ENCODE results near the gene PSEN1. TPM values are rescaled to one million over a fixed set of nuclear protein-coding genes. Genes with fewer than 3 reads are reported as not detected.

Gene PSEN1
- polyA plus RNA-seq, 1 of the 3 experiments (the other 2 are of a cell fraction) = 9.0 TPM

GRCh38 chr14:73208390-73208789, 72.1 kb downstream of the PSEN1 start:
- CTCF ChIA-PET = interaction anchor here (0.9 to 3.2 kb wide), 2 partner anchors 35 to 264 kb away, joined by 3 to 11 read pairs; no protein-coding TSS in a partner anchor
- H3K4me1 ChIP-seq (ENCODE audit: control insufficient read depth in 1 of 2, insufficient read depth in 2 of 2, low read depth in 1 of 2, low read length in 1 of 2) = 0 out of 4 replicates have a peak, but pooled peaks cover 0 to 8% of the 10 kb centered on the region in 2 experiments
- H2AFZ ChIP-seq (ENCODE audit: low read depth) = no peak overlapping the region
- H3K9me2 ChIP-seq = no peaks in the 10 kb centered on the region
- no peak overlapping the region for H3K4me3 ChIP-seq (ENCODE audit: low read depth in 2 of 2, low read length in 1 of 2)
- DNase-seq = no peak
- H4K20me1 ChIP-seq (ENCODE audit: insufficient read depth) = no peaks in the 10 kb centered on the region
- no peaks in the 10 kb centered on the region for H3K27me3 ChIP-seq (ENCODE audit: insufficient read depth)
- H3F3A ChIP-seq (replicated peaks; ENCODE audit: insufficient read depth) = peaks cover 7% of the 10 kb centered on the region
- WGBS (ENCODE audit: low lambda C conversion rate) = 100% methylated on average over 3 of the region's 3 CpGs
- no peak overlapping the region for H3K9ac ChIP-seq
- H3K27ac ChIP-seq (ENCODE audit: low read depth in 2 of 2, low read length in 1 of 2) = no peak overlapping the region
- POLR2A ChIA-PET = no interaction called here
- no peaks in the 10 kb centered on the region for H3K79me2 ChIP-seq (ENCODE audit: insufficient read depth)
- no peak overlapping the region for H3K4me2 ChIP-seq
- TF ChIP-seq CTCF (IDR thresholded peaks at IDR 0.05) (no peak), GATA2 (CRISPR knock-in tag; IDR thresholded peaks at IDR 0.05) (no peak), TAF1 (IDR thresholded peaks at IDR 0.05; ENCODE audit: borderline replicate concordance, low read depth, low read length) (no peak), SIN3A (IDR thresholded peaks at IDR 0.05; ENCODE audit: borderline replicate concordance, low read depth, low read length) (no peak)
- TF ChIP-seq, protein P1, sequence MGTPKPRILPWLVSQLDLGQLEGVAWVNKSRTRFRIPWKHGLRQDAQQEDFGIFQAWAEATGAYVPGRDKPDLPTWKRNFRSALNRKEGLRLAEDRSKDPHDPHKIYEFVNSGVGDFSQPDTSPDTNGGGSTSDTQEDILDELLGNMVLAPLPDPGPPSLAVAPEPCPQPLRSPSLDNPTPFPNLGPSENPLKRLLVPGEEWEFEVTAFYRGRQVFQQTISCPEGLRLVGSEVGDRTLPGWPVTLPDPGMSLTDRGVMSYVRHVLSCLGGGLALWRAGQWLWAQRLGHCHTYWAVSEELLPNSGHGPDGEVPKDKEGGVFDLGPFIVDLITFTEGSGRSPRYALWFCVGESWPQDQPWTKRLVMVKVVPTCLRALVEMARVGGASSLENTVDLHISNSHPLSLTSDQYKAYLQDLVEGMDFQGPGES (IDR thresholded peaks at IDR 0.05; ENCODE audit: low read depth, low read length) = no peak
- H3K36me3 ChIP-seq (replicated peaks in 1 of 2; ENCODE audit: control insufficient read depth in 1 of 2, insufficient read depth in 2 of 2, low read length in 1 of 2) = peaks cover 68 to 73% of the 10 kb centered on the region in 2 experiments
- H3K9me3 ChIP-seq = no peaks in the 10 kb centered on the region

DNA sequence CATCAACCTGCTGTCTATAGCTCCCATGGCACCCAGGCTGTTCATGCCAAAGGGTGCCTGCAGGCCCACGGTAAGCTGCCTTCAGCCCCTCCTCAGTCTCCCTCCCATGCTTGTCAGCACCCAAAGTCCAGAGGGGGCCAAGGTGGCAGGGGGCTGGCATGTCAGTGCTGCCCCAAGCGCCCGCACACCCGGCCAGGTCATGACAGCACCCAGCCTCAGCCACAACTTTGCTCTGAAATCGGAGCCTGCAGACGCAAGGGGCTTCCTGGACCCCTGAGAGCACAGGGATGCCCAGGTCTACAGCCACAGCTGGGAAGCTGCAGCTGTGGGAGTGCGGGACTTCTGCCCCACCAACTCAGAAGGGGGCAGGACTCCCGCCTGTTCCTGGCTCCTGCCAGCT, 72.5 kb downstream of the PSEN1 start:
- ChIA-PET CTCF (interaction anchor here (0.9 to 3.2 kb wide), 2 partner anchors 36 to 263 kb away, joined by 3 to 11 read pairs; no protein-coding TSS in a partner anchor), POLR2A (no interaction called here)
- no peak overlapping the region for H3K27ac ChIP-seq (ENCODE audit: low read depth in 2 of 2, low read length in 1 of 2)
- no peak overlapping the region for H3K9ac ChIP-seq
- no peaks in the 10 kb centered on the region for H3K79me2 ChIP-seq (ENCODE audit: insufficient read depth)
- 98% methylated on average over 7 of the region's 8 CpGs for WGBS (ENCODE audit: low lambda C conversion rate)
- no peak overlapping the region for H3K4me3 ChIP-seq (ENCODE audit: low read depth in 2 of 2, low read length in 1 of 2)
- no peak overlapping the region for H3K4me2 ChIP-seq
- H3K4me1 ChIP-seq (ENCODE audit: control insufficient read depth in 1 of 2, insufficient read depth in 2 of 2, low read depth in 1 of 2, low read length in 1 of 2) = 0 out of 4 replicates have a peak, but pooled peaks cover 0 to 8% of the 10 kb centered on the region in 2 experiments
- no peaks in the 10 kb centered on the region for H4K20me1 ChIP-seq (ENCODE audit: insufficient read depth)
- H3K9me2 ChIP-seq = no peaks in the 10 kb centered on the region
- H3K36me3 ChIP-seq (replicated peaks in 1 of 2; ENCODE audit: control insufficient read depth in 1 of 2, insufficient read depth in 2 of 2, low read length in 1 of 2) = peaks cover 70 to 77% of the 10 kb centered on the region in 2 experiments
- no peak for DNase-seq
- H3F3A ChIP-seq (replicated peaks; ENCODE audit: insufficient read depth) = peaks cover 7% of the 10 kb centered on the region
- no peak for TF ChIP-seq SIN3A (IDR thresholded peaks at IDR 0.05; ENCODE audit: borderline replicate concordance, low read depth, low read length)
- TF ChIP-seq FOSL2 (IDR thresholded peaks at IDR 0.05; ENCODE audit: borderline replicate concordance, low read depth) = no peak
- TF ChIP-seq, protein P2, sequence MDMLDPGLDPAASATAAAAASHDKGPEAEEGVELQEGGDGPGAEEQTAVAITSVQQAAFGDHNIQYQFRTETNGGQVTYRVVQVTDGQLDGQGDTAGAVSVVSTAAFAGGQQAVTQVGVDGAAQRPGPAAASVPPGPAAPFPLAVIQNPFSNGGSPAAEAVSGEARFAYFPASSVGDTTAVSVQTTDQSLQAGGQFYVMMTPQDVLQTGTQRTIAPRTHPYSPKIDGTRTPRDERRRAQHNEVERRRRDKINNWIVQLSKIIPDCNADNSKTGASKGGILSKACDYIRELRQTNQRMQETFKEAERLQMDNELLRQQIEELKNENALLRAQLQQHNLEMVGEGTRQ (IDR thresholded peaks at IDR 0.05; ENCODE audit: borderline replicate concordance, low read depth, low read length) = no peak
- no peak for TF ChIP-seq FOXJ3 (CRISPR knock-in tag; IDR thresholded peaks at IDR 0.05)
- no peak for TF ChIP-seq NRF1 (IDR thresholded peaks at IDR 0.05; ENCODE audit: low read depth, low read length)
- TF ChIP-seq USF1 (IDR thresholded peaks at IDR 0.05; ENCODE audit: borderline replicate concordance, low read depth) = no peak
- no peak for TF ChIP-seq YY1 (IDR thresholded peaks at IDR 0.05; ENCODE audit: low read depth)
- TF ChIP-seq EP300 (IDR thresholded peaks at IDR 0.05; ENCODE audit: borderline replicate concordance in 1 of 2, low read depth in 1 of 2, low read length in 1 of 2) = no peak
- TF ChIP-seq NFIC (IDR thresholded peaks at IDR 0.05; ENCODE audit: borderline replicate concordance) = no peak
- no peak for TF ChIP-seq MXI1 (IDR thresholded peaks at IDR 0.05; ENCODE audit: low read depth, low read length)
- TF ChIP-seq TAF1 (IDR thresholded peaks at IDR 0.05; ENCODE audit: borderline replicate concordance, low read depth, low read length) = no peak
- no peak for TF ChIP-seq RFX5 (IDR thresholded peaks at IDR 0.05; ENCODE audit: low read length)
- TF ChIP-seq TCF12 (IDR thresholded peaks at IDR 0.05) = no peak
- H2AFZ ChIP-seq (ENCODE audit: low read depth) = no peak overlapping the region
- no peaks in the 10 kb centered on the region for H3K27me3 ChIP-seq (ENCODE audit: insufficient read depth)
- H3K9me3 ChIP-seq = no peaks in the 10 kb centered on the region
